B cell (primary cell): ENCODE results near the gene CCDC57. TPM values are rescaled to one million over a fixed set of nuclear protein-coding genes. Genes with fewer than 3 reads are reported as not detected.

ENCODE experiments used
- ATAC-seq: fragments of 200-7000 bp; cut with Tn5 transposase; one replicate; pipeline ENCODE4 v1.10.0; 2021; ENCODE audit warnings: low read depth, mild to moderate bottlenecking, moderate number of reproducible peaks, moderate library complexity
- CTCF ChIA-PET: fragments of 350-600 bp; sonication (Branson Sonifier 250); formaldehyde crosslinking; loops from one replicate; lab custom pipeline; 2021; ENCODE audit warnings: antibody characterized with exemption, inconsistent platforms; lab: Charles Lee
- POLR2A ChIA-PET: fragments of 350-600 bp; sonication (Branson Sonifier 250); formaldehyde crosslinking; loops from one replicate; lab custom pipeline; 2021; ENCODE audit warnings: antibody characterized with exemption; lab: Charles Lee
- DNase-seq: peaks from one replicate; pipeline ENCODE4 v3.0.0; 2013
- H2AFZ ChIP-seq: 2 replicates; pipeline ENCODE4 v1.6.1; 2012; ENCODE audit warnings: mild to moderate bottlenecking, low read depth, low read length; ENCODE audit not compliant: insufficient read depth, poor library complexity, severe bottlenecking
- H3K27ac ChIP-seq, 2 donors: 1 replicate in 1 of 2; 2 replicates in 1 of 2; pipeline ENCODE4 v1.5.1; 2012 to 2013; ENCODE audit warnings: low read length in 2 of 2, mild to moderate bottlenecking in 2 of 2, moderate library complexity in 1 of 2
- H3K27me3 ChIP-seq, 4 experiments: fragments of 200-600 bp in 1 of 4; sonication (generic) in 1 of 4; replicated peaks in 1 of 4; 1 replicate in 2 of 4; 2 replicates in 2 of 4; pipeline versions ENCODE4 v1.6.1 to v1.7.0; 2013 to 2016; ENCODE audit warnings: low read length in 3 of 4, mild to moderate bottlenecking in 2 of 4, mixed read lengths in 1 of 4, moderate library complexity in 1 of 4; ENCODE audit not compliant: insufficient read depth in 4 of 4, control insufficient read depth in 3 of 4; ENCODE audit errors: control extremely low read depth in 1 of 4
- H3K36me3 ChIP-seq, 2 experiments: replicated peaks in 1 of 2; 1 replicate in 1 of 2; 2 replicates in 1 of 2; pipeline versions ENCODE4 v1.6.1 to v1.7.1; 2013; ENCODE audit warnings: low read length in 1 of 2; ENCODE audit not compliant: insufficient read depth in 2 of 2, control insufficient read depth in 1 of 2; ENCODE audit errors: control extremely low read depth in 1 of 2, extremely low read depth in 1 of 2
- H3K4me1 ChIP-seq, 2 donors: fragments of 200-600 bp in 1 of 2; sonication (generic) in 1 of 2; 1 replicate in 1 of 2; 2 replicates in 1 of 2; pipeline versions ENCODE4 v1.5.1 to v1.6.1; 2013 to 2017; ENCODE audit warnings: low read length in 2 of 2; ENCODE audit not compliant: control insufficient read depth in 2 of 2, insufficient read depth in 2 of 2
- H3K4me2 ChIP-seq: replicated peaks from 2 replicates; pipeline ENCODE3; 2012; ENCODE audit warnings: mild to moderate bottlenecking, low read depth, low read length; ENCODE audit not compliant: poor library complexity, severe bottlenecking
- H3K4me3 ChIP-seq, 5 experiments: fragments of 200-600 bp in 1 of 5; sonication (generic) in 1 of 5; 1 replicate in 3 of 5; 2 replicates in 2 of 5; pipeline versions ENCODE4 v1.5.1 to v1.7.0; 2011 to 2016; ENCODE audit warnings: low read length in 4 of 5, mild to moderate bottlenecking in 4 of 5, low read depth in 2 of 5, control low read depth in 1 of 5, moderate library complexity in 1 of 5; ENCODE audit not compliant: insufficient read depth in 1 of 5; ENCODE audit errors: control extremely low read depth in 1 of 5, extremely low read depth in 1 of 5
- H3K79me2 ChIP-seq: fragments of 200-600 bp; sonication (generic); one replicate; pipeline ENCODE4 v1.6.0; 2016; ENCODE audit warnings: low read length; ENCODE audit not compliant: control insufficient read depth, insufficient read depth
- H3K9ac ChIP-seq: fragments of 200-600 bp; sonication (generic); 2 replicates; pipeline ENCODE4 v1.6.1; 2017; ENCODE audit warnings: mild to moderate bottlenecking, low read length, moderate library complexity
- H3K9me3 ChIP-seq, 3 donors: one replicate each; pipeline versions ENCODE4 v1.6.1 to v1.7.1; 2013; ENCODE audit warnings: low read length in 2 of 3; ENCODE audit not compliant: control insufficient read depth in 2 of 3, insufficient read depth in 1 of 3; ENCODE audit errors: control extremely low read depth in 1 of 3
- H4K20me1 ChIP-seq: 2 replicates; pipeline ENCODE4 v1.6.0; 2012; ENCODE audit warnings: mild to moderate bottlenecking, low read length; ENCODE audit not compliant: insufficient read depth, control insufficient read depth, poor library complexity, severe bottlenecking
- H3K27ac Mint-ChIP-seq: one replicate; pipeline ENCODE4 v1.8.0; 2021; ENCODE audit warnings: mixed read lengths
- H3K27me3 Mint-ChIP-seq: one replicate; pipeline ENCODE4 v1.8.0; 2021; ENCODE audit warnings: mixed read lengths
- H3K4me1 Mint-ChIP-seq: one replicate; pipeline ENCODE4 v1.8.0; 2021; ENCODE audit warnings: mixed read lengths
- H3K4me3 Mint-ChIP-seq: one replicate; pipeline ENCODE4 v1.8.0; 2021; ENCODE audit warnings: mixed read lengths
- H3K9me3 Mint-ChIP-seq: one replicate; pipeline ENCODE4 v1.8.0; 2022; ENCODE audit warnings: mixed read lengths; ENCODE audit not compliant: insufficient read depth
- EZH2 ChIP-seq: IDR thresholded peaks from 2 replicates; pipeline ENCODE4 v1.6.1; 2012; ENCODE audit warnings: borderline replicate concordance, low read depth, mild to moderate bottlenecking, moderate library complexity, low read length; ENCODE audit not compliant: insufficient read depth, poor library complexity, severe bottlenecking
- WGBS: methylation state at CpG from one replicate; pipeline ENCODE4 v1.1.5; 2013; ENCODE audit warnings: missing lambda C conversion rate; ENCODE audit not compliant: insufficient coverage; 5-methylcytosine and 5-hydroxymethylcytosine counted together
- intact Hi-C: fragments of 100-400 bp; cut with micrococcal nuclease; formaldehyde crosslinking; loops from one replicate; pipeline ENCODE4 v1.10.0; 2022
- polyA plus RNA-seq: library from polyadenylated mRNA; depleted of rRNA; stranded (reverse); fragments of >200 nt; gene quantifications from 2 replicates; pipeline ENCODE4 v1.2.3, GENCODE V29; 2012
- total RNA-seq, 2 donors: library from RNA; stranded (reverse); fragments of 120-200 nt in 1 of 2; gene quantifications; 1 replicate in 1 of 2; 2 replicates in 1 of 2; pipeline versions ENCODE4 v1.2.3 to v1.2.4, GENCODE V29; 2013 to 2022
- TF ChIP-seq, protein P1 (sequence below): fragments of 200-600 bp; IDR thresholded peaks from one replicate; pipeline ENCODE4 v1.8.0; 2022; ENCODE audit warnings: antibody characterized with exemption, mild to moderate bottlenecking

Gene CCDC57
- total and polyA plus RNA-seq, 2 donors (not counting 1 experiment from before 2014, with no cell fraction given): 49.7 to 67.2 TPM

DNA sequence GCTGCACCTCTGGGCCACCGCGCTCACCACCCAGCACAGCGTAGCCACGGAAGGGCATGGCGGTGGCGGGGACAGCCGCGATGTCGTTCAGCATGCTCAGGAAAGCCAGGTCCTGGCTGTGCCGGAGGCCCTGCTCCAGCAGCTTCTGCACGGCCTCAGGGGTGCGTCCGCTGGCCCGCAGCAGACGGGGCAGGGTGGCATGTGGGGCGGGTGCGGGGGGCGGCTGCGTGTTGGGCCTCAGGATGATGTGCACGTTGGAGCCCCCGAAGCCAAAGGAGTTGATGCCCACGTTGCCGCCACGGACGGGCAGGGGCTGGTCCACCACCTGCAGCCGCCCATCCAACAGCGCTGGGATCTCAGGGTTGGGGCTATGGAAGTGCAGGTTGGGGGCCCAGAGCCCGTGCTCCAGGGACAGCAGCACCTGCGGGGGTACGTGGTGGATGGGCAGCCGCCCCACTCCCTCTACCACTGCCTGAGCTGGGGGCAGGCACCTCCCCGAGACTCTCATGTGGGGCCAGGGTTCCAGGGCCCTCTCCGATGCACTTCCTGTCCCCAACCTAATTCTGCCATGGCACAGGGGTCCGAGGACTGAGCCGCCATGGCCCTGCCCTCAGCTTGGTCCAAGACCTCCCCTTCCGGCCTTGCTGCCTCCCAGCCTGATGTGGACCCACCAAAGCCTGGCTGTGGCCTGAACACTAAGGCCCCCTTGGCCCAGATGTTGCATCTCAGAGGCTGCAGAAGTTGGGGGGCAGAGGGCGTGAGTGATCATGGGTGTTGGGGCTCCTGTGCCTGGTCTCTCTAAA is 121.2 kb downstream of the CCDC57 start:
- peaks cover 2% of the 10 kb centered on the region for H3K4me1 Mint-ChIP-seq
- intact Hi-C loops: loop anchor here (10.0 kb wide), 1 partner anchor 123 kb away; the partner anchor contains the start of gene CCDC57

More for the DNA sequence above, 121.2 kb downstream of the CCDC57 start:
- CTCF ChIA-PET: no interaction called here
- no peak for TF ChIP-seq EZH2
- TF ChIP-seq, protein P1, sequence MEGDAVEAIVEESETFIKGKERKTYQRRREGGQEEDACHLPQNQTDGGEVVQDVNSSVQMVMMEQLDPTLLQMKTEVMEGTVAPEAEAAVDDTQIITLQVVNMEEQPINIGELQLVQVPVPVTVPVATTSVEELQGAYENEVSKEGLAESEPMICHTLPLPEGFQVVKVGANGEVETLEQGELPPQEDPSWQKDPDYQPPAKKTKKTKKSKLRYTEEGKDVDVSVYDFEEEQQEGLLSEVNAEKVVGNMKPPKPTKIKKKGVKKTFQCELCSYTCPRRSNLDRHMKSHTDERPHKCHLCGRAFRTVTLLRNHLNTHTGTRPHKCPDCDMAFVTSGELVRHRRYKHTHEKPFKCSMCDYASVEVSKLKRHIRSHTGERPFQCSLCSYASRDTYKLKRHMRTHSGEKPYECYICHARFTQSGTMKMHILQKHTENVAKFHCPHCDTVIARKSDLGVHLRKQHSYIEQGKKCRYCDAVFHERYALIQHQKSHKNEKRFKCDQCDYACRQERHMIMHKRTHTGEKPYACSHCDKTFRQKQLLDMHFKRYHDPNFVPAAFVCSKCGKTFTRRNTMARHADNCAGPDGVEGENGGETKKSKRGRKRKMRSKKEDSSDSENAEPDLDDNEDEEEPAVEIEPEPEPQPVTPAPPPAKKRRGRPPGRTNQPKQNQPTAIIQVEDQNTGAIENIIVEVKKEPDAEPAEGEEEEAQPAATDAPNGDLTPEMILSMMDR: no peak
- Histone ChIP-seq H3K79me2 (peaks cover 26% of the 10 kb centered on the region), H3K27ac (no peak overlapping the region), H3K4me2 (no peak overlapping the region), H3K36me3 (peaks cover 0 to 71% of the 10 kb centered on the region in 2 experiments), H3K9ac (no peak overlapping the region), H4K20me1 (peaks cover 7% of the 10 kb centered on the region), H3K27me3 (no peaks in the 10 kb centered on the region), H3K9me3 (no peaks in the 10 kb centered on the region), H3K4me3 (no peak overlapping the region), H2AFZ (no peak overlapping the region), H3K4me1 (peaks cover under 1 to 2% of the 10 kb centered on the region in 2 donors)
- H3K27me3 Mint-ChIP-seq: no peaks in the 10 kb centered on the region
- POLR2A ChIA-PET: no interaction called here
- no peak overlapping the region for H3K4me3 Mint-ChIP-seq
- no peaks in the 10 kb centered on the region for H3K9me3 Mint-ChIP-seq
- ATAC-seq (no peak), DNase-seq (no peak)
- 97% methylated on average over 35 of the region's 37 CpGs for WGBS
- H3K27ac Mint-ChIP-seq: no peak overlapping the region
